Calu3 (cell line): ENCODE measurements around the gene MIB2. TPM values are rescaled to one million over a fixed set of nuclear protein-coding genes. Genes with fewer than 3 reads are reported as not detected.

ENCODE experiments used
- Bru-seq: library from RNA; stranded (reverse); fragments of 400-500 nt; gene quantifications from one replicate; lab custom pipeline; 2021; lab: Mats Ljungman, UMichigan
- BruChase-seq, 2 experiments: library from RNA; stranded (reverse); fragments of 400-500 nt; gene quantifications; one replicate each; lab custom pipeline; 2021; lab: Mats Ljungman, UMichigan
- BruUV-seq: library from RNA; stranded (reverse); fragments of 400-500 nt; replicated peaks from 2 replicates; lab custom pipeline; 2021; lab: Mats Ljungman, UMichigan
- CTCF ChIA-PET: fragments of 300-600 bp; sonication (Branson Sonifier 250); formaldehyde crosslinking; loops from one replicate; lab custom pipeline; 2022; ENCODE audit warnings: antibody characterized with exemption; lab: Charles Lee
- DNase-seq: peaks from one replicate; pipeline ENCODE4 v3.0.0; 2022
- H3K27ac Mint-ChIP-seq: one replicate; pipeline ENCODE4 v1.8.0; 2022; ENCODE audit warnings: mixed read lengths; ENCODE audit not compliant: unreplicated experiment
- H3K27me3 Mint-ChIP-seq: one replicate; pipeline ENCODE4 v1.8.0; 2022; ENCODE audit warnings: mixed read lengths; ENCODE audit not compliant: unreplicated experiment
- H3K36me3 Mint-ChIP-seq: one replicate; pipeline ENCODE4 v1.8.0; 2022; ENCODE audit warnings: mild to moderate bottlenecking, moderate library complexity, mixed read lengths; ENCODE audit not compliant: insufficient read depth, unreplicated experiment
- H3K4me1 Mint-ChIP-seq: one replicate; pipeline ENCODE4 v1.8.0; 2022; ENCODE audit warnings: mild to moderate bottlenecking, low read depth, mixed read lengths; ENCODE audit not compliant: unreplicated experiment
- H3K4me3 Mint-ChIP-seq: one replicate; pipeline ENCODE4 v1.8.0; 2022; ENCODE audit warnings: mild to moderate bottlenecking, low read depth, moderate library complexity, mixed read lengths; ENCODE audit not compliant: unreplicated experiment
- H3K9me3 Mint-ChIP-seq: one replicate; pipeline ENCODE4 v1.8.0; 2022; ENCODE audit warnings: low read depth, mixed read lengths; ENCODE audit not compliant: unreplicated experiment
- intact Hi-C: fragments of 100-400 bp; cut with micrococcal nuclease; formaldehyde crosslinking; loops from one replicate; pipeline ENCODE4 v1.10.0; 2022; ENCODE audit not compliant: unreplicated experiment
- long read RNA-seq: library from polyadenylated mRNA; stranded (forward); transcript quantifications from one replicate; pipeline ENCODE4 v2.0.0, GENCODE V29; 2022
- total RNA-seq: library from RNA; stranded (reverse); gene quantifications from 2 replicates; pipeline ENCODE4 v1.2.3, GENCODE V29; 2022
- TF ChIP-seq, protein P1 (sequence below): fragments of 200-600 bp; IDR thresholded peaks from one replicate; pipeline ENCODE4 v1.8.0; 2022; ENCODE audit warnings: antibody characterized with exemption; ENCODE audit not compliant: unreplicated experiment

MIB2 gene
- total RNA-seq (50.0 and 50.3 TPM in 2 replicates), Bru-seq, nascent RNA (percentile 34 among the genes with signal in this experiment), BruChase-seq, experiment 1, labeled RNA remaining after a 6-hour chase (percentile 57 among the genes with signal in this experiment), BruChase-seq, experiment 2, labeled RNA remaining after a 2-hour chase (percentile 55 among the genes with signal in this experiment)
- long read RNA-seq, partial matches to known transcripts: 56 of 76 reads
- long read RNA-seq, other reads (novel, unspliced or antisense): 16 of 76 reads

DNA sequence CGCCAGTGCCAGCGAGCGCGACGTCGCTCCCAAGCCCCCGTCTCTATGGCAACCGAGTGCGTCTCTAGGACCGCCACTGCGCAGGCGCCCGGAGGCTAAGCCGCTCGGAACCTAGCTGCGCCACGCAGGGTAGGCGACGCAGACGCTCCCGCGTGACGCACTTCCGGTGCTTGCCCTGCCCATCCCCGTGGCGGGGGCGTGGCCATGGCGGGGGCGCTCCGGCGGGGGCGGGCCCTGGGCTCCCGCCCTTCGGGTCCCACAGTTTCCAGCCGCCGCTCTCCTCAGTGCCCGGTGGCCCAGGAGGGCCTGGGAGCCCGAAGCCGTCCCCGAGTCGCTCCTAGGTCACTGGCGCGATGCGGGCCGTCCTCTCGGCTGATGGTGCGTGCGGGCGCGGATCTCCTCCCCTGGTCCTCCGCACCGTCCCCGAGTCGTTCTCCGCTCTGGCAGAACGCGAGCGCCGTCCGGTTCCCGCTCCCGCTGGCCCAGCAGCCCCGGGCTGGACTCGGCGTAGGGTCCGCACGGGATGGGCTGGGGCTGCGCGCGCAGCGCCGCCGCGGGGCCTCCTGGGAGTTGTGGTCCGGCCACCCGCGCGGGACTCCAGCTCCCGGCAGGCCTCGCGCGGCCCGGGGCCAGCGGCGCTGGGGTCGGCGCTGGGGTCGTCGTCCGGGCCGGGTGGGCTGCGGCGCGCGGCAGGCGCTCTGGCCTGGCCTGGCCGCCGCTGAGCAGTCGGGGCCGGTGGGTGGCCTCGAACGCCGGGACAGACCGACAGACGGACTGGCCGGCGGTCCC lies at the start of gene MIB2:
Gene MIB2 (plus strand): TSS at position 245 of the 789 bp plus-strand sequence. CDS start 7,953 bp downstream, outside the sequence.
- peak within 1 kb of the TSS; percentile 81 for H3K27ac Mint-ChIP-seq
- H3K27me3 Mint-ChIP-seq: peaks cover 10% of the 10 kb centered on the region
- H3K9me3 Mint-ChIP-seq: no peaks in the 10 kb centered on the region
- BruUV-seq: no TSS peak
- peaks cover 16% of the 10 kb centered on the region for H3K4me1 Mint-ChIP-seq
- peak; percentile 96 for DNase-seq
- TF ChIP-seq, protein P1, sequence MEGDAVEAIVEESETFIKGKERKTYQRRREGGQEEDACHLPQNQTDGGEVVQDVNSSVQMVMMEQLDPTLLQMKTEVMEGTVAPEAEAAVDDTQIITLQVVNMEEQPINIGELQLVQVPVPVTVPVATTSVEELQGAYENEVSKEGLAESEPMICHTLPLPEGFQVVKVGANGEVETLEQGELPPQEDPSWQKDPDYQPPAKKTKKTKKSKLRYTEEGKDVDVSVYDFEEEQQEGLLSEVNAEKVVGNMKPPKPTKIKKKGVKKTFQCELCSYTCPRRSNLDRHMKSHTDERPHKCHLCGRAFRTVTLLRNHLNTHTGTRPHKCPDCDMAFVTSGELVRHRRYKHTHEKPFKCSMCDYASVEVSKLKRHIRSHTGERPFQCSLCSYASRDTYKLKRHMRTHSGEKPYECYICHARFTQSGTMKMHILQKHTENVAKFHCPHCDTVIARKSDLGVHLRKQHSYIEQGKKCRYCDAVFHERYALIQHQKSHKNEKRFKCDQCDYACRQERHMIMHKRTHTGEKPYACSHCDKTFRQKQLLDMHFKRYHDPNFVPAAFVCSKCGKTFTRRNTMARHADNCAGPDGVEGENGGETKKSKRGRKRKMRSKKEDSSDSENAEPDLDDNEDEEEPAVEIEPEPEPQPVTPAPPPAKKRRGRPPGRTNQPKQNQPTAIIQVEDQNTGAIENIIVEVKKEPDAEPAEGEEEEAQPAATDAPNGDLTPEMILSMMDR: no peak
- peak within 1 kb of the TSS; percentile 87 for H3K4me3 Mint-ChIP-seq
- CTCF ChIA-PET: no interaction called here
- intact Hi-C loops: no loop called here
- peaks cover 27% of the 10 kb centered on the region for H3K36me3 Mint-ChIP-seq

DNA sequence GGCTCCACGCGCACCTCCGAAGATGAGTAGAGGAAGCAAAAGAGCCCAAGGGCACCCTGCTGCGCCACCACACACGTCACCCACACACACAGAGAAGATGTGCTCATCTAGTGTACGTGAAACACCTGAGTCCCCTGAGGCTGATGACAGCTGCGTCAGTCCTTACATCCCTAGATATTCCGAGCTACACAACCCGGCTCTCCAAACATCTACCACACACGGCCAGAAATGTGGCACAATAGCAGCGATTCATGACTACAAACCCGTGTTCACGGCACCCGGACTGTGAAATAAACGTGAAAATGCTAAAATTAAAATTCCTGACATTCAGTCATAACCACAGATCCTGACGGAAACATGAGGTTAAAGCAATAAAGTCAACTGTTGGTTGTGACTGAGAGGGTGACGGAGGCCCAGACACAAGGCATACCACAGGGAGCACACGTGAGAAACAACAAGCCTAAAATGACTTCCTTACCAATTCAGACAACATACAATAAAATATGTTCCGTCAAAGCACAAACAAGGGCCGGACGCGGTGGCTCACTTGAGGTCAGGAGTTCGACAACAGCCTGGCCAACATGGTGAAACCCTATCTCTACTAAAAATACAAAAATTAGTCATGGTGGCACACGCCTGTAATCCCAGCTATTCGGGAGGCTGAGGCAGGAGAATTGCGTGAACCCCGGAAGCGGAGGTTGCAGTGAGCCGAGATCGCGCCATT lies 48.0 kb upstream of the MIB2 start:
- H3K4me1 Mint-ChIP-seq: no peaks in the 10 kb centered on the region
- H3K27ac Mint-ChIP-seq: no peak overlapping the region
- CTCF ChIA-PET: no interaction called here
- H3K4me3 Mint-ChIP-seq: no peak overlapping the region
- no peak for DNase-seq
- peaks cover 56% of the 10 kb centered on the region for H3K36me3 Mint-ChIP-seq
- no TSS peak for BruUV-seq
- no peaks in the 10 kb centered on the region for H3K9me3 Mint-ChIP-seq
- no peaks in the 10 kb centered on the region for H3K27me3 Mint-ChIP-seq
- intact Hi-C loops: no loop called here
- TF ChIP-seq, protein P1: no peak

DNA sequence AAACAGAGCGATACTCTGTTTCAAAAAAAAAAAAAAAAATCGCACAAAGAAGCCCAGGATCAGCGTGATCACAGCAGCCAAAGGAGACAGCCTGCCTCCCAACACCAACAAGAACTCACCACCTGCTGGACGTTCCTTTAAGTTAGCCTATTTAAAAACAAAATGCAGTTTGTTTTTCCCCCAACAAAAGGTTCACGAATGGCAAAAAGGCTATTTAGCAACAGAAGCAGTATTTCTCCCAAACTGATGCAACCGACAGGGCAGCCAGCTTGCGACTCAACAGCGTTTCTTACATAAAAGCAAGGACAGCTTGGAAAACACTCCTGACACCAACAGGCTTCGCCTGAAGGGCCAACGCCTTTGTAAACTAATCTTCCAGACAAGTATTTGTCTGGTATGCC lies 47.4 kb upstream of the MIB2 start:
- intact Hi-C loops: no loop called here
- no peaks in the 10 kb centered on the region for H3K27me3 Mint-ChIP-seq
- no peaks in the 10 kb centered on the region for H3K9me3 Mint-ChIP-seq
- no peak overlapping the region for H3K4me3 Mint-ChIP-seq
- no peak overlapping the region for H3K27ac Mint-ChIP-seq
- no peaks in the 10 kb centered on the region for H3K4me1 Mint-ChIP-seq
- TF ChIP-seq, protein P1: no peak
- CTCF ChIA-PET: no interaction called here
- no peak for DNase-seq
- no TSS peak for BruUV-seq
- peaks cover 53% of the 10 kb centered on the region for H3K36me3 Mint-ChIP-seq

DNA sequence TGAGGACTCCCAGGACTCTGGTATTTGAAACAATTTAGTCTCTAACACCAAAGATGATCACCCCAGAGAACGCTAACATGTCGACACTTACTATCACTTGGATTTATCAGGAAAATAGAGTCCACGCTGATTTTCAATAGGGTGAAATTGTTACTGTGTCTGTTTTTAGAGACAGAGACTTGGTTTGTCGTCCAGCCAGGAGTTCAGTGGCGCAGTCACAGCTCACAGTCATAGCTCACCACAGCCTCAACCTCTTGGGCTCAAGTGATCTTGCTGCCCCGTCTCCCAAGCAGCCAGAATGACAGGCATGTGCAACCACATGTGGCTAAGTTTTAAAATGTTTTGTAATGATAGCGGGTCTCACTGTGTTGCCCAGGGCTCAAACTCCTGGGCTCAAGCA lies 46.0 kb upstream of the MIB2 start:
- BruUV-seq: no TSS peak
- intact Hi-C loops: no loop called here

More for the DNA sequence above, 46.0 kb upstream of the MIB2 start:
- CTCF ChIA-PET: no interaction called here
- peaks cover 58% of the 10 kb centered on the region for H3K36me3 Mint-ChIP-seq
- no peak overlapping the region for H3K4me3 Mint-ChIP-seq
- DNase-seq: no peak
- no peak overlapping the region for H3K27ac Mint-ChIP-seq
- no peaks in the 10 kb centered on the region for H3K9me3 Mint-ChIP-seq
- no peaks in the 10 kb centered on the region for H3K27me3 Mint-ChIP-seq
- no peaks in the 10 kb centered on the region for H3K4me1 Mint-ChIP-seq
- TF ChIP-seq, protein P1: no peak
